A673 (cell line): ENCODE measurements around the gene RRAS2. TPM values are rescaled to one million over a fixed set of nuclear protein-coding genes. Genes with fewer than 3 reads are reported as not detected.

Experiments used
- BruUV-seq: library from RNA; stranded (reverse); fragments of 400-500 nt; replicated peaks from 2 replicates; lab custom pipeline; 2021; lab: Mats Ljungman, UMichigan
- CTCF ChIA-PET: fragments of 300-600 bp; sonication (Branson Sonifier 250); formaldehyde crosslinking; loops from one replicate; lab custom pipeline; 2022; ENCODE audit warnings: antibody characterized with exemption; lab: Charles Lee
- POLR2A ChIA-PET: fragments of 300-600 bp; sonication (Branson Sonifier 250); formaldehyde crosslinking; loops from one replicate; lab custom pipeline; 2022; ENCODE audit warnings: antibody characterized with exemption; ENCODE audit not compliant: low non-redundant PET; lab: Charles Lee
- DNase-seq: peaks from one replicate; pipeline ENCODE4 v3.0.0-alpha.2; 2015; ENCODE audit warnings: low spot score
- H3K27ac ChIP-seq: fragments of 200-600 bp; sonication (generic); 2 replicates; pipeline ENCODE4 v1.5.1; 2016; ENCODE audit warnings: mixed run types, low read depth, mild to moderate bottlenecking, mixed read lengths, antibody characterized with exemption, low read length; ENCODE audit not compliant: poor library complexity, severe bottlenecking
- H3K27me3 ChIP-seq: fragments of 200-600 bp; sonication (generic); replicated peaks from 2 replicates; pipeline ENCODE4 v1.6.1; 2017; ENCODE audit warnings: mixed run types, low read depth, mild to moderate bottlenecking, mixed read lengths, antibody characterized with exemption, low read length; ENCODE audit not compliant: insufficient read depth, poor library complexity
- H3K36me3 ChIP-seq: fragments of 200-600 bp; sonication (generic); 2 replicates; pipeline ENCODE4 v1.6.1; 2016; ENCODE audit warnings: mixed run types, mild to moderate bottlenecking, mixed read lengths, antibody characterized with exemption, low read length; ENCODE audit not compliant: insufficient read depth, poor library complexity, severe bottlenecking
- H3K4me1 ChIP-seq: fragments of 200-600 bp; sonication (generic); 2 replicates; pipeline ENCODE4 v1.6.1; 2017; ENCODE audit warnings: mixed run types, mild to moderate bottlenecking, mixed read lengths, antibody characterized with exemption, low read length; ENCODE audit not compliant: insufficient read depth, poor library complexity, severe bottlenecking
- H3K4me3 ChIP-seq: fragments of 200-600 bp; sonication (generic); 2 replicates; pipeline ENCODE4 v1.5.1; 2016; ENCODE audit warnings: low read depth, mixed run types, mild to moderate bottlenecking, mixed read lengths, low read length; ENCODE audit not compliant: poor library complexity, severe bottlenecking
- H3K9me3 ChIP-seq: fragments of 200-600 bp; sonication (generic); 2 replicates; pipeline ENCODE4 v1.6.1; 2016; ENCODE audit warnings: mixed run types, low read depth, mild to moderate bottlenecking, mixed read lengths, antibody characterized with exemption, low read length; ENCODE audit not compliant: poor library complexity, severe bottlenecking
- CTCF ChIP-seq: fragments of 300-800, 200-600 bp; sonication (generic); conservative IDR thresholded peaks from 2 replicates; pipeline ENCODE4 v1.5.1; 2017; ENCODE audit warnings: low read depth, mild to moderate bottlenecking, antibody characterized with exemption, low read length, moderate library complexity, mixed read lengths
- EZH2 ChIP-seq: fragments of 200-600 bp; sonication (generic); IDR thresholded peaks from 2 replicates; pipeline ENCODE4 v1.6.1; 2017; ENCODE audit warnings: borderline replicate concordance, low read depth, mild to moderate bottlenecking, mixed read lengths, antibody characterized with exemption, low read length; ENCODE audit not compliant: poor library complexity, severe bottlenecking
- intact Hi-C: fragments of 100-400 bp; cut with micrococcal nuclease; formaldehyde crosslinking; loops from one replicate; pipeline ENCODE4 v1.10.0; 2022; ENCODE audit not compliant: unreplicated experiment
- total RNA-seq: library from RNA; stranded (reverse); gene quantifications from 2 replicates; pipeline ENCODE4 v1.2.3, GENCODE V29; 2021

RRAS2 gene
- total RNA-seq, 1 experiment from 2014 or later: 23.3 TPM

GRCh38 chr11:14386081-14386480 is 27.1 kb upstream of the RRAS2 start:
- H3K27ac ChIP-seq: no peak overlapping the region
- DNase-seq: no peak
- no peak for TF ChIP-seq EZH2
- no peak for TF ChIP-seq CTCF
- H3K9me3 ChIP-seq: no peaks in the 10 kb centered on the region
- ChIA-PET CTCF (no interaction called here), POLR2A (no interaction called here)
- intact Hi-C loops: no loop called here
- H3K27me3 ChIP-seq: peaks cover 7% of the 10 kb centered on the region
- no peaks in the 10 kb centered on the region for H3K4me1 ChIP-seq
- no peak overlapping the region for H3K4me3 ChIP-seq
- H3K36me3 ChIP-seq: no peaks in the 10 kb centered on the region
- no TSS peak for BruUV-seq

- no peak for DNase-seq
- POLR2A ChIA-PET: no interaction called here
Measured at GRCh38 chr11:14384338-14384737, 25.4 kb upstream of the RRAS2 start.

GRCh38 chr11:14381968-14382367 is 23.0 kb upstream of the RRAS2 start:
- intact Hi-C loops: no loop called here
- ChIA-PET CTCF (no interaction called here), POLR2A (no interaction called here)
- Histone ChIP-seq H3K4me3 (no peak overlapping the region), H3K9me3 (no peaks in the 10 kb centered on the region), H3K36me3 (no peaks in the 10 kb centered on the region), H3K27ac (no peak overlapping the region), H3K4me1 (no peaks in the 10 kb centered on the region), H3K27me3 (peaks cover 30% of the 10 kb centered on the region)
- TF ChIP-seq CTCF (no peak), EZH2 (no peak)
- no peak for DNase-seq
- no TSS peak for BruUV-seq

More at GRCh38 chr11:14384338-14384737, 25.4 kb upstream of the RRAS2 start:
- intact Hi-C loops: no loop called here
- no peak for TF ChIP-seq CTCF
- no peak for TF ChIP-seq EZH2
- no peaks in the 10 kb centered on the region for H3K9me3 ChIP-seq
- H3K27me3 ChIP-seq: peaks cover 24% of the 10 kb centered on the region
- H3K36me3 ChIP-seq: no peaks in the 10 kb centered on the region
- no peak overlapping the region for H3K4me3 ChIP-seq
- H3K4me1 ChIP-seq: no peaks in the 10 kb centered on the region
- BruUV-seq: no TSS peak
- CTCF ChIA-PET: no interaction called here
- no peak overlapping the region for H3K27ac ChIP-seq
